PC-9 (cell line): ENCODE data around the gene CHM. TPM values are rescaled to one million over a fixed set of nuclear protein-coding genes. Genes with fewer than 3 reads are reported as not detected.

Experiments
- BruUV-seq: library from RNA; stranded (reverse); fragments of 400-500 nt; replicated peaks from 2 replicates; lab custom pipeline; 2021; lab: Mats Ljungman, UMichigan
- CTCF ChIA-PET: fragments of 300-600 bp; sonication (Branson Sonifier 250); formaldehyde crosslinking; loops from one replicate; lab custom pipeline; 2022; ENCODE audit warnings: antibody characterized with exemption; lab: Charles Lee
- POLR2A ChIA-PET: fragments of 300-600 bp; sonication (Branson Sonifier 250); formaldehyde crosslinking; loops from one replicate; lab custom pipeline; 2022; ENCODE audit warnings: antibody characterized with exemption; ENCODE audit not compliant: unreplicated experiment; lab: Charles Lee
- DNase-seq, 2 experiments: peaks; one replicate each; pipeline versions ENCODE4 v3.0.0 to v3.0.0-alpha.2; 2015 to 2022; ENCODE audit warnings: mixed read lengths in 1 of 2
- H2AFZ ChIP-seq: fragments of 200-600 bp; sonication (generic); 2 replicates; pipeline ENCODE4 v1.8.1; 2017; ENCODE audit warnings: antibody characterized with exemption
- H3F3A ChIP-seq: fragments of 200-600 bp; sonication (generic); 2 replicates; pipeline ENCODE4 v1.8.1; 2017; ENCODE audit warnings: antibody characterized with exemption, mild to moderate bottlenecking, low read depth; ENCODE audit not compliant: insufficient read depth
- H3K27ac ChIP-seq: fragments of 200-600 bp; sonication (generic); 2 replicates; pipeline ENCODE4 v1.6.1; 2016; ENCODE audit warnings: mixed run types
- H3K27me3 ChIP-seq: fragments of 200-600 bp; sonication (generic); 2 replicates; pipeline ENCODE4 v1.6.1; 2016; ENCODE audit warnings: low read depth, mixed run types; ENCODE audit not compliant: insufficient read depth
- H3K36me3 ChIP-seq: fragments of 200-600 bp; sonication (generic); 2 replicates; pipeline ENCODE4 v1.6.1; 2016; ENCODE audit warnings: low read depth, mixed run types
- H3K4me1 ChIP-seq: fragments of 200-600 bp; sonication (generic); replicated peaks from 2 replicates; pipeline ENCODE4 v1.6.1; 2016; ENCODE audit warnings: mixed run types; ENCODE audit not compliant: insufficient read depth
- H3K4me2 ChIP-seq: fragments of 200-600 bp; sonication (generic); 2 replicates; pipeline ENCODE4 v1.6.1; 2017; ENCODE audit warnings: mixed run types
- H3K4me3 ChIP-seq: fragments of 200-600 bp; sonication (generic); 2 replicates; pipeline ENCODE4 v1.6.1; 2016; ENCODE audit warnings: mixed run types
- H3K79me2 ChIP-seq: fragments of 200-600 bp; sonication (generic); 2 replicates; pipeline ENCODE4 v1.6.1; 2017; ENCODE audit warnings: low read depth, mixed run types
- H3K9me2 ChIP-seq: fragments of 200-600 bp; sonication (generic); 2 replicates; pipeline ENCODE4 v1.8.1; 2017; ENCODE audit warnings: mild to moderate bottlenecking; ENCODE audit not compliant: insufficient read depth
- H3K9me3 ChIP-seq: fragments of 200-600 bp; sonication (generic); 2 replicates; pipeline ENCODE4 v1.8.1; 2016; ENCODE audit warnings: low read depth; ENCODE audit not compliant: insufficient read depth
- H4K20me1 ChIP-seq: fragments of 200-600 bp; sonication (generic); 2 replicates; pipeline ENCODE4 v1.8.1; 2017; ENCODE audit not compliant: insufficient read depth
- CTCF ChIP-seq: fragments of 200-600 bp; sonication (generic); conservative IDR thresholded peaks from 2 replicates; pipeline ENCODE4 v1.6.1; 2017; ENCODE audit warnings: mixed run types, antibody characterized with exemption, mild to moderate bottlenecking, moderate library complexity
- EZH2 ChIP-seq: fragments of 200-600 bp; sonication (generic); IDR thresholded peaks from 2 replicates; pipeline ENCODE4 v1.8.0; 2017; ENCODE audit warnings: antibody characterized with exemption, low read depth
- intact Hi-C: fragments of 100-400 bp; cut with micrococcal nuclease; formaldehyde crosslinking; loops from one replicate; pipeline ENCODE4 v1.10.0; 2022; ENCODE audit not compliant: unreplicated experiment
- total RNA-seq: library from RNA; stranded (reverse); gene quantifications from 2 replicates; pipeline ENCODE4 v1.2.3, GENCODE V29; 2021

The CHM gene
- total RNA-seq, 1 experiment from 2014 or later: 15.8 TPM

- no peak for TF ChIP-seq CTCF
- no peak for TF ChIP-seq EZH2
- POLR2A ChIA-PET: no interaction called here
- H3K79me2 ChIP-seq: peaks cover 4% of the 10 kb centered on the region; the same call in 1 of the 2 replicates
- H3K4me1 ChIP-seq: peaks cover 14% of the 10 kb centered on the region
- no peak overlapping the region for H3K4me2 ChIP-seq
- DNase-seq: no peak
- no peaks in the 10 kb centered on the region for H4K20me1 ChIP-seq
- no peaks in the 10 kb centered on the region for H3K27me3 ChIP-seq
- no peaks in the 10 kb centered on the region for H3K9me3 ChIP-seq
- H3K27ac ChIP-seq: no peak overlapping the region
- H3K9me2 ChIP-seq: no peaks in the 10 kb centered on the region
- no peaks in the 10 kb centered on the region for H3K36me3 ChIP-seq
- intact Hi-C loops: no loop called here
- BruUV-seq: no TSS peak
- H3K4me3 ChIP-seq: no peak overlapping the region
- no peak overlapping the region for H2AFZ ChIP-seq
- H3F3A ChIP-seq: no peaks in the 10 kb centered on the region
- CTCF ChIA-PET: no interaction called here
Observed at GRCh38 chrX:85998954-85999353, 48.4 kb downstream of the CHM start.

GRCh38 chrX:85996555-85996954 lies 50.8 kb downstream of the CHM start:
- DNase-seq: no peak
- Histone ChIP-seq H3K36me3 (no peaks in the 10 kb centered on the region), H2AFZ (no peak overlapping the region), H3K4me1 (peaks cover 25% of the 10 kb centered on the region), H3K4me2 (no peak overlapping the region), H3K79me2 (peaks cover 4% of the 10 kb centered on the region; the same call in 1 of the 2 replicates), H3K4me3 (no peak overlapping the region), H3K27me3 (no peaks in the 10 kb centered on the region), H4K20me1 (no peaks in the 10 kb centered on the region), H3K9me2 (no peaks in the 10 kb centered on the region), H3K27ac (no peak overlapping the region), H3K9me3 (no peaks in the 10 kb centered on the region), H3F3A (peaks cover 17% of the 10 kb centered on the region)
- TF ChIP-seq EZH2 (no peak), CTCF (no peak)
- intact Hi-C loops: no loop called here
- CTCF ChIA-PET: no interaction called here
- POLR2A ChIA-PET: no interaction called here
- no TSS peak for BruUV-seq

- CTCF ChIA-PET: no interaction called here
- H4K20me1 ChIP-seq: no peaks in the 10 kb centered on the region
- H3K4me3 ChIP-seq: no peak overlapping the region
- peaks cover 4% of the 10 kb centered on the region; the same call in 1 of the 2 replicates for H3K79me2 ChIP-seq
- no peak overlapping the region for H2AFZ ChIP-seq
- H3K27ac ChIP-seq: no peak overlapping the region
- DNase-seq: no peak
- no peaks in the 10 kb centered on the region for H3K36me3 ChIP-seq
- H3K4me2 ChIP-seq: no peak overlapping the region
- POLR2A ChIA-PET: no interaction called here
- no peaks in the 10 kb centered on the region for H3K9me3 ChIP-seq
- intact Hi-C loops: no loop called here
- H3K9me2 ChIP-seq: no peaks in the 10 kb centered on the region
- peaks cover 17% of the 10 kb centered on the region for H3F3A ChIP-seq
- BruUV-seq: no TSS peak
- H3K4me1 ChIP-seq: peaks cover 26% of the 10 kb centered on the region
- no peaks in the 10 kb centered on the region for H3K27me3 ChIP-seq
- TF ChIP-seq CTCF (no peak), EZH2 (no peak)
Observed at GRCh38 chrX:85995641-85996040, 51.7 kb downstream of the CHM start.
